Stimulated activated naive B cell treated with anti-CD40 and anti-IgM and Interleukin-4, amounts not matched to agents 10 μg/mL and 1 μg/mL and 100 μg/mL, for 72 hours (primary cell): Measurements from ENCODE around the gene MYL12A.
A peak's percentile ranks its signal among the peaks of the same experiment; 100 is the strongest.
"Not testable (repeated sequence)": the region's sequence is repeated elsewhere in the genome, so short reads cannot be mapped to it uniquely, and the experiment has no call there.

Experiments used
- ATAC-seq, 2 donors: fragments of 150-1000 bp; cut with Tn5 transposase; replicated peaks; 2 replicates each; pipeline ENCODE4 v1.10.0; 2021; ENCODE audit warnings: moderate library complexity in 1 of 2
- DNase-seq: peaks from one replicate; pipeline ENCODE4 v3.0.0; 2021
- H3K27ac Mint-ChIP-seq: one replicate; pipeline ENCODE4 v1.8.0; 2022; ENCODE audit warnings: mild to moderate bottlenecking, mixed read lengths
- H3K27me3 Mint-ChIP-seq, 2 donors: one replicate each; pipeline ENCODE4 v1.8.0; 2022; ENCODE audit warnings: mixed read lengths in 2 of 2
- H3K36me3 Mint-ChIP-seq, 2 donors: one replicate each; pipeline ENCODE4 v1.8.0; 2022; ENCODE audit warnings: mixed read lengths in 2 of 2, mild to moderate bottlenecking in 1 of 2
- H3K4me1 Mint-ChIP-seq, 2 donors: one replicate each; pipeline ENCODE4 v1.8.0; 2022; ENCODE audit warnings: mixed read lengths in 2 of 2, mild to moderate bottlenecking in 1 of 2
- H3K4me3 Mint-ChIP-seq, 2 donors: one replicate each; pipeline ENCODE4 v1.8.0; 2022; ENCODE audit warnings: mild to moderate bottlenecking in 2 of 2, mixed read lengths in 2 of 2, moderate library complexity in 1 of 2
- H3K9me3 Mint-ChIP-seq, 2 donors: one replicate each; pipeline ENCODE4 v1.8.0; 2022; ENCODE audit warnings: mixed read lengths in 2 of 2, mild to moderate bottlenecking in 1 of 2

Gene MYL12A

DNA sequence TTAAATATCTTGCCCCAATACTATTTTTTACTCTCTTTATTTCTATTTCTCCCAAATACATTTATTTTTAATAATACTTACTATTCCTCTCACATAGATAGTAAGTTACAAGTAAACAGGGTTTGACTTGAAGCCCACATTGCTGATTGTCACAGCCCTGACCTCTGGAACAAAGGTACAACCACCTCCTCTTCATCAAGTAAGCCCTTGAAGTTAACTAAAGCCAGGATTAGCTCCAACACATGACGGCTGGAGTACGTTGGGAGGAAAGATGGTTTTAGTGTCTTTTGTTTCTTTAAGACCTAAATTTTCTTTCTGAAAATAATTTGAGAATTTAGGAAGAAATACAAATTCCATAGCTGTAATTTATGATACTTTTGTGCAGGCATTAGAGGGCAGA lies 28.8 kb upstream of the MYL12A start:
- ATAC-seq, result no peak
- Mint-ChIP-seq H3K9me3 (no peaks in the 10 kb centered on the region), H3K27me3 (no peaks in the 10 kb centered on the region), H3K36me3 (peaks cover 5 to 6% of the 10 kb centered on the region in 2 donors), H3K4me3 (no peak overlapping the region), H3K4me1 (peaks cover 4 to 8% of the 10 kb centered on the region in 2 donors), H3K27ac (no peak overlapping the region)
- DNase-seq, result no peak

DNA sequence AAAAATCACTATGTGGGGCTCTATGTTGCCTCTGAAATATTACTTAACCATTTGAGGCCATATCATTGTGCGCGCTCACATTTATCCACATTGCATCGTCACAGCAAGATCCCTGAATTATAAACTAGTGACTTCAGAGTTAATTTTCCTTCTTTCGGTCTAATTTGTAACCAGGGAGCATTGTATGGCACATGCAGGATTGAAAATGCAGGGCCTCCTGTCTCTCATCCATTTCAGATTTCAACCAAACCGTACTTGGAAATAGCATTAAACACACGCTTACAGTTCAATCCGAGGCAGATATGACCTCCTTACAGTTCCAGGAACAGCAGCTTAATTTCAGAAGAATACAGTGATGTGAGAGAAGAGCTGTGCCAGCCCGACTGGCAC lies 28.4 kb upstream of the MYL12A start:
- no peak overlapping the region for H3K4me3 Mint-ChIP-seq
- H3K4me1 Mint-ChIP-seq, result peaks cover 4 to 8% of the 10 kb centered on the region in 2 donors
- DNase-seq (no peak), ATAC-seq (no peak)
- no peaks in the 10 kb centered on the region for H3K9me3 Mint-ChIP-seq
- peaks cover 4 to 6% of the 10 kb centered on the region in 2 donors for H3K36me3 Mint-ChIP-seq
- no peaks in the 10 kb centered on the region for H3K27me3 Mint-ChIP-seq
- H3K27ac Mint-ChIP-seq, result no peak overlapping the region

DNA sequence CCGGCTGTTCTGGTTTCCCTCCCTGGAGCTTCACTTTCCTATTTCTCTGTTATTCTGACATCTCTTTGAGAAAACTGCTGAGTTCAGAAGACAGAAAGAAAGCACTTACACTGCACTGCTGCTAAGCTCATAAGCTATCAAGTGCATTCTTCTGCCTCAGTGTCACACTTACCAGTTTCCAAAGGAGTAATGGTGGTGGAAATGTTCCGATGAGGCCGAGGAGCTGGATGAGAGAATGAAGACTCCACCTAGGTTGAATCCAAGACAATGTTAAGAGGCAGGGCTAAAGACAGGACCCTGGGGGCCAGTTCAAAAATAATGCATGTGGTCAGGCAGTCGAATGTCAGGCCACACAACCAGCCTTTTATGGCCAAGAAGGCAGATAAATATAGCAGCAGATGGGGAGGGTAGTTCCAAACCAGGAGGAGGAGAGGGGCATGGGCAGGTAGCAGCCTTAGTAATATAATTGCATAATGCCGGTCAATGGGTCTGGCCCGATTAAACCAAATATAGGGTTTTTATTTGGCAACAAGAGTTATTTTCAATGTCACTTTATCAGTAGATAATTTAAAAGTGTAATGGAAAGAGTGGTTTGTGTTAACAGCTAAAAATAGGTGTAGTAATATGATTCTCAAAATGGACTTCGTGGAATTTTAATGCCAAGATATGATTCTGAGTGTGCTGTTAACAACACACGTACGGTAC lies 27.8 kb upstream of the MYL12A start, which contains the start of gene MYOM1:
Gene MYOM1, minus strand, starts transcription at position 338 of the 705 bp plus-strand sequence. CDS start 4,745 bp downstream, outside the sequence.
- no peak within 1 kb of the TSS for H3K27ac Mint-ChIP-seq
- no peaks in the 10 kb centered on the region for H3K27me3 Mint-ChIP-seq

DNA sequence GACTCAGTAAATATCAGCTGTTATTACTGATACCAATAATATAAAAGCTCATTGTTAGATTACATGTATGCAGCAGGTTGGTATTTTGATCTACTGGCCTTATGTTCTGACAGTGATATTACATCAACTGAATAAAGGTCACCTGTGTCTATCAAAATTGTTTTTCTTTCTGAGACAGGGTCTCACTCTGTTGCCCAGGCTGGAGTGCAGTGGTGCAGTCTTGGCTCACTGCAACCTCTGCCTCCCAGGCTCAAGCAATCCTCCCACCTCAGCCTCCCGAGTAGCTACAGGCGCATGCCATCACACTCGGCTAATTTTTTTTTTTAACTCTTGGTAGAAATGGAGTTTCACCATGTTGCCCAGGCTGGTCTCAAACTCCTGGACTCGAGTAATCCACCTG lies 26.7 kb upstream of the MYL12A start:
- not testable (repeated sequence) for H3K27ac Mint-ChIP-seq, H3K4me3 Mint-ChIP-seq, H3K4me1 Mint-ChIP-seq, DNase-seq, H3K36me3 Mint-ChIP-seq, ATAC-seq, H3K27me3 Mint-ChIP-seq, H3K9me3 Mint-ChIP-seq

More for the DNA sequence above, 27.8 kb upstream of the MYL12A start, which contains the start of gene MYOM1:
- DNase-seq, result no peak
- Mint-ChIP-seq H3K4me1 (peaks cover 4 to 8% of the 10 kb centered on the region in 2 donors), H3K36me3 (peaks cover 0 to 4% of the 10 kb centered on the region in 2 donors), H3K9me3 (no peaks in the 10 kb centered on the region), H3K4me3 (no peak within 1 kb of the TSS)
- no peak for ATAC-seq

DNA sequence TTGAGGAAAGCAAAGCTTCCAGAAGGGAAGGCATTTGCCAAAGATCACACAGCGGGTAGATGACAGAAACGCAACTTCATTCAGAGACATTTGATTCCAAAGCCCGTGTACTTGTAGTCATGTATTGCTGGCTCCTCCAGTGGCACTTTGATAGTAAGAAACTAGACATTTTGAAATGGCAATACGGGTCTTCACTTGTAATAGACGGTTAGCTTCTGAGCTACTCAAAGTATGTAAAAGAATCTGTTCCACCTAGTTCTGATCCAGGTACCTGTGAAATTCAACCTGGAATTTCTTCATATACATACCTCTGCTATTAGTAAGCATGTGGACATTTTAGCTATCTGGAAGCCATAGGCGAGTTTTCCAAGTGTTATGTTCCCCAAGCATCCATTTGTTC lies 26.1 kb upstream of the MYL12A start:
- Mint-ChIP-seq H3K36me3 (no peaks in the 10 kb centered on the region), H3K4me3 (no peak overlapping the region), H3K27ac (no peak overlapping the region), H3K9me3 (no peaks in the 10 kb centered on the region), H3K4me1 (peaks cover 4 to 8% of the 10 kb centered on the region in 2 donors), H3K27me3 (no peaks in the 10 kb centered on the region)
- DNase-seq (no peak), ATAC-seq (no peak)

DNA sequence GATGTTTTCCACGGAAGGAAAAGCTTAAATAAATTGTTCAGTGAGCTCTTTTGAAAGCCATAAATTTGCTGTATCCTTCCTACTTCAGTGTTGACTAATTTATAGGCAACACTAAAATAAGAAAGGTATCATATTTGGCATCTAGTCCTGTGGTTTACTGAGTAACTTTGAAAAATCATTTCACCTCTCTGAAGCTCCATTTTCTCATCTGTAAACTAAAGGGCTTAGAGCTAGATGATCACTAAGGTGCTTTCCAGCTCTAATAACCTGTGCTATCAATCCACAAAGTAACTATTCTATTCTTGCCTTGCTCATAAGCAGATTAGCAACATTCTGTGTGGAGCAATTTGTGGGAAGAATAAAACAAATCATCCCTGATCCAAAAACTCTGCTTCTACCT lies 24.2 kb upstream of the MYL12A start:
- Mint-ChIP-seq H3K4me3 (no peak overlapping the region), H3K27ac (no peak overlapping the region), H3K4me1 (peaks cover 4 to 8% of the 10 kb centered on the region in 2 donors), H3K27me3 (no peaks in the 10 kb centered on the region), H3K9me3 (no peaks in the 10 kb centered on the region), H3K36me3 (no peaks in the 10 kb centered on the region)
- DNase-seq (no peak), ATAC-seq (no peak)

DNA sequence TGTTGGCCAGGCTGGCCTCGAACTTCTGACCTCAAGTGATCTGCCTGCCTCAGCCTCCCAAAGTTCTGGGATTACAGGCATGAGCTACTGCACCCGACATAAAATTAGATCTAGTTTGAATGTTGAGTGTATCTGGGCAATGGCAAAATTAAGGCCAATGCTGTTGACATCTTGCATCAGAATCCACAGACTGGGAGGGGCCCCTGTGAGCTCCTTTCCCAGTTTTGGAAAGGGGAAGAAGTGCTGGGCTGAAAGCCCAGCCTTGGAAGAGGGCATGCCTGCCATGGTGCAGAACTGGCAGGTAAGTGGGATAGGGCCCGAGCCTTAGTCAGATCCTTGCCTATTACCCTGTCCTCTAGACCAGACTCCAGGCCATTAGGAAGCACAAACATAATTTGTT lies 23.4 kb upstream of the MYL12A start:
- DNase-seq (no peak), ATAC-seq (no peak)
- Mint-ChIP-seq H3K4me1 (peaks cover 4 to 8% of the 10 kb centered on the region in 2 donors), H3K27ac (no peak overlapping the region), H3K27me3 (no peaks in the 10 kb centered on the region), H3K36me3 (no peaks in the 10 kb centered on the region), H3K9me3 (no peaks in the 10 kb centered on the region), H3K4me3 (no peak overlapping the region)

DNA sequence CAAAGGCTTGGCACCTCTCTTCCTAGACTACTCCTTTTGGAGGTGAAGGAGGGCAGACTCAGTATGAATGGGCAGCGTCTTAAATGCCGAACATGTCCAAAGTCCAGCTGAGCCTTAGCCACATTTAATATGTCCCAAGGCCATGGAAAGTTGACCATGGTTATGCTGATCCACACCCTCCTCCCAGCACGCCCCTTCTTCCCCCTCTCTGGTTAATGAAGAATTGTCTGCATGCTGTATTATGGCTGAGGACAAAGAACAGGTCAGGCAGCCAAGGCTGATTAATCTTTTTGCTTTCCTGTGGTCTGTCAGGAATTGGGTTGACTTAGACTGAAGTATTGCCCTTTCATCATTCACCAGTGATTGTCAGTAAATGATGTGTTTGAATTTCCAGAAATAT lies 22.0 kb upstream of the MYL12A start:
- Mint-ChIP-seq H3K4me3 (no peak overlapping the region), H3K27me3 (no peaks in the 10 kb centered on the region), H3K4me1 (no peaks in the 10 kb centered on the region), H3K36me3 (no peaks in the 10 kb centered on the region), H3K27ac (no peak overlapping the region), H3K9me3 (no peaks in the 10 kb centered on the region)
- no peak for ATAC-seq
- DNase-seq, result no peak

DNA sequence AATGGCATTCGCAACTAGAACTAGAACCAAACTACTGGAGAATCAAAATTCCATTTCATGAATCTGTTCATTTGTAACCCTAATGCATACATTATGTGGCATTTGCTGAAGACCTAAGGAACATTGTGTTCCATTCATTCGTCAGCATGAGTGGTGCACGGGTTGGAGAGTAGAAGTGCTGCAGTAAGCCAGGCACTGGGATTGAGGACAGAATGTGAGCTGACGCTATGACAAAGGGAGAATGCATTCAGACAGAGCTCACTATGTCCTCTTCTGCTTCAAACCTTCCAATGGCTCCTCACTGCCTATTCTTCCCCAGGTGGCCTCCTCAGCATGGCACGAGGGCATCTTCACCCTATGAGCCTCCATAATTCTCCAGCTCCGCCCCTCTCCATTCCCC lies 21.6 kb upstream of the MYL12A start:
- Mint-ChIP-seq H3K4me3 (no peak overlapping the region), H3K9me3 (no peaks in the 10 kb centered on the region), H3K4me1 (no peaks in the 10 kb centered on the region), H3K36me3 (no peaks in the 10 kb centered on the region), H3K27ac (no peak overlapping the region), H3K27me3 (no peaks in the 10 kb centered on the region)
- DNase-seq (no peak), ATAC-seq (no peak)

DNA sequence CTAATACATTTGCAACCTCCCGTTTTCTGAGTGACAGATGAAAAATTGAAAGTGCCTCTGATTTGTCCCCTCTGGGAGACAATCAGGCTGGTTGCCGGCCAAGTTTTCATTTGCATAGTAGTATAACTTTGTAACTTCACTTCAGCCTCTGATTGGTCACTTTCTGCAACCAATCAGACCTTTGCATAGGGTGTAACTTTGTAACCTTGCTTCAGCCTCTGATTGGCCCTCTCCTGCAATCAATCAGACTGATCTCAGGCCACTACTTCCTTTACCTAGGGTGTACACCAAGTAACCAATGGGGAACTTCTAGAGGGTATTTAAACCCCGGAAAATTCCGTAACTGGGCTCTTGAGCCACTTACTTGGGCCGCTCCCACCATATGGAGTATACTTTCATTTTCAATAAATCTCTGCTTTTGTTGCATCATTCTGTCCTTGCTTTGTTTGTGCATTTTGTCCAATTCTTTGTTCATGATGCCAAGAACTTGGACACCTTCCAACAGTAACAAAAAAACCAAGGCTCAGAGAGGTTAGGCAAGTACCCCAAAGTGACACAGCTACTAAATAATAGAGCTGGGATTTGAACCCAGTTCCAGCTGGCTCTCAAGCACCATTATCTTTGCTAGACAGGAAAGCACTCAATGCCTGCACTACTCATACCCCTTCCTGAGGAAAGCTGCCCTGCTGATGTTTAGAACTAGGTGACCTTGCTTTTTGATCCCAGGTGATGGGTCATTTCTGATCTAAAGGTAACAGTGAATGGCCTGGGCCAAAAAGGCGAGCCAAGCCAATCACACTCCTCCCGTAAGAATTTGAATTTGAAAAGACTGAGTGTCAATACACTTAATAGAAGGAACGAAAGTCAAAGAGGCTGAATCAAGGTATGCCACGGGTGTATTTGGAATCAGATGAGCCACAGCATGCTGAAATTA lies 16.9 kb upstream of the MYL12A start:
- Mint-ChIP-seq H3K27me3 (no peaks in the 10 kb centered on the region), H3K4me3 (no peak overlapping the region), H3K36me3 (no peaks in the 10 kb centered on the region), H3K9me3 (no peaks in the 10 kb centered on the region), H3K4me1 (no peaks in the 10 kb centered on the region), H3K27ac (no peak overlapping the region)
- ATAC-seq (no peak), DNase-seq (no peak)

DNA sequence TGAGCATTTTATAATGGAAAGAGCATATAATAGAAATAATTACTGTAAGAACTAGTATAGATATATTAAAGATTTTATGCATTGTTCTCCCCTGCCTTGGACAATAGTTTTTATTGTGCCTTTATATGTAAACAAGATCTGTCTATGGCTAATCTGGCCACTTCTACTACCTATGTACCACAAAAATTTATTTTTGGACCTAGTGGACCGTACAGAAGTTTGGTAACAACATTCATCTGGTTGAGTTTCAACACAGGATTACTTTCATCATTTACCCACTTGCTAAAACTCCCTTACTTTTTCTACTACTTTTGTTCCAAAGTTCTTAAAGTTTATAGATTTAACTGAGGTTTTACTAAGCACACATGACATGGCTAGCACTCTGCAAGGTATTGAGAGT lies 14.6 kb upstream of the MYL12A start:
- no peak for ATAC-seq
- no peaks in the 10 kb centered on the region for H3K4me1 Mint-ChIP-seq
- no peak overlapping the region for H3K4me3 Mint-ChIP-seq

DNA sequence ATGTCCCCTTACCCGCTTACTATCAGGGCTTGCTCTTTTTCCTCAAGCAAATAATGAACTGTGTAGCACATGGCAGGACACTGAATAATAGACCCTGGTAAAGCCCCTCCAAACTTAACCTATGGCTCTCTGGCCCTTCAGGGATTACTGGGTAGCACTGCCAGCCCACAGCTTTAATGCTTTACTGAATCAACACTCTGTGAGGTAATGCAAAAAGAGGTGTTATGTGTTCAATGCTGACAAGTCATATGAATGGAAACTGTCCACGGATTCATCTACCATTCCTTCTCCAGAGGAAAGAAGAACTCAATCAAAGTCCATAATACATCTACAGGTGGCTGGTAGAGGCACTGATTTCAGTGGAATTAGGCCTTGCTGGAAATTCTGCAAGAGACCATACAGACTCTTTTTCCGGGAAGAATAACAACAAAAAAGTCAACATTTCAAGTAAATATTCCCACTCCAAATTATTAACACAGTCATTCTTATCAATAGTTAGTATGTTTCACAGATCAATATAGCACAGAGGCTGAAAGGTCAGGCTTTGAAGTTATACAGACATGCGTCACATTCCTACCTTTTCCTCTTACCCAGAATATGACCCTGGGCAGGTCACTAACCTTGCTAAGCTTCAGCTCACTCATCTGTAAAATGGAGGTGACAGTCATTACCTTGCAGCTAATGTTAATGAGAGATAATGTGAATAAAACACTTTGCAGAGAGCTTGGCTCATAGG lies 14.0 kb upstream of the MYL12A start:
- peaks cover 0 to 2% of the 10 kb centered on the region in 2 donors for H3K4me1 Mint-ChIP-seq
- H3K9me3 Mint-ChIP-seq, result no peaks in the 10 kb centered on the region
- no peak overlapping the region for H3K27ac Mint-ChIP-seq
- H3K36me3 Mint-ChIP-seq, result no peaks in the 10 kb centered on the region
- no peak for DNase-seq
- no peaks in the 10 kb centered on the region for H3K27me3 Mint-ChIP-seq
- no peak for ATAC-seq
- no peak overlapping the region for H3K4me3 Mint-ChIP-seq

More for the DNA sequence above, 14.6 kb upstream of the MYL12A start:
- H3K27ac Mint-ChIP-seq, result no peak overlapping the region
- H3K27me3 Mint-ChIP-seq, result no peaks in the 10 kb centered on the region
- DNase-seq, result no peak
- H3K36me3 Mint-ChIP-seq, result no peaks in the 10 kb centered on the region
- no peaks in the 10 kb centered on the region for H3K9me3 Mint-ChIP-seq

DNA sequence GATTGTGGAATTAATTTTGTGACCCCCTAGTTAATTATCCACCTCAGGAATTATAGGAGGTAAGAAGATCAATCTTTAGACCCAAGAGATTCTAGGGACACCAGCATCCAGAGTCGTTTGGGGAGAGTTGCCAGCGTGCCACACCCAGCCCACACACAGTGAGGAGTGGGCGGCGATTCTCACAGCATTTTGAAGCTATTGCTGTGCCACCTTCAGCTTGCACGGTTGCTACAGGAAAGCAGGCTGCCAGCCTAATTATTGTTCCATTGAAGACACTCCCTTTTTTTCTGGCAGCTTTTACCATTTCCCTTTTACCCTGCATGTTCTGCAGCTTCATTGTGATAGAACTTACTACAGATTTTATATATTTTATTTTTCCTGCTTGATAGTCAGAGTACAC lies 13.1 kb upstream of the MYL12A start:
- no peak for DNase-seq
- Mint-ChIP-seq H3K27me3 (no peaks in the 10 kb centered on the region), H3K9me3 (no peaks in the 10 kb centered on the region), H3K4me1 (peaks cover 0 to 6% of the 10 kb centered on the region in 2 donors), H3K4me3 (no peak overlapping the region), H3K36me3 (peaks cover 0 to 4% of the 10 kb centered on the region in 2 donors), H3K27ac (no peak overlapping the region)
- no peak for ATAC-seq

DNA sequence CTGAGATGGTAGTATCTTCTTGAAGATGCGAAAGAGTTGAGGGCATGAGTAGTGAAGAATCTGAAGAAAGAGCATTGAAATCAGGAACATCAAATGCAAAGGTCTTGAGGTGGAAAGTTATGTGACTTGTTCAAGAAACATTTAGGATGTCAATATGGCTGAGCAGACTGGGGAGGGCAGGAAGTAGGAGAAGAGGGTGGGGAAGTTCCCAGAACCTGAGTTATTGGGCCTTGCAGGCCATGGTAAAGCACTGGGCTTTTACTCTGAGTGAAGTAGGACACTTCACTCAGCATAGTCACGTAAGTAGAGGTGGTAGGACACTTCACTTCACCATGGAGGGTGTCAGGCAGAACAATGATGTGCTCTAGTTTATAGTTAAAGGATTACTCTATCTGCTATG lies 11.8 kb upstream of the MYL12A start:
- Mint-ChIP-seq H3K27ac (no peak overlapping the region), H3K4me3 (no peak overlapping the region), H3K36me3 (peaks cover 6 to 10% of the 10 kb centered on the region in 2 donors), H3K9me3 (peaks cover 5% of the 10 kb centered on the region in 2 donors), H3K4me1 (peaks cover 0 to 6% of the 10 kb centered on the region in 2 donors), H3K27me3 (no peaks in the 10 kb centered on the region)
- peak; percentile 57 to 63 for ATAC-seq
- DNase-seq, result no peak
